Stomach smooth muscle (tissue), 2 donors: Measurements from ENCODE around the gene SLC10A3.

Experiments
- H3K27ac ChIP-seq: one replicate; pipeline ENCODE4 v1.7.0; 2013; ENCODE audit warnings: mild to moderate bottlenecking, low read length, inconsistent platforms
- H3K27me3 ChIP-seq, 2 donors: one replicate each; pipeline ENCODE4 v1.7.0; 2013; ENCODE audit warnings: low read length in 2 of 2; ENCODE audit not compliant: insufficient read depth in 2 of 2, control insufficient read depth in 1 of 2
- H3K36me3 ChIP-seq, 2 donors: one replicate each; pipeline ENCODE4 v1.7.0; 2013; ENCODE audit warnings: low read length in 2 of 2; ENCODE audit not compliant: control insufficient read depth in 2 of 2, insufficient read depth in 2 of 2
- H3K4me1 ChIP-seq: one replicate; pipeline ENCODE4 v1.7.0; 2013; ENCODE audit warnings: low read length; ENCODE audit not compliant: control insufficient read depth, insufficient read depth
- H3K4me3 ChIP-seq, 2 donors: one replicate each; pipeline ENCODE4 v1.7.0; 2013; ENCODE audit warnings: low read length in 2 of 2
- H3K9ac ChIP-seq, 2 donors: one replicate each; pipeline ENCODE4 v1.7.0; 2013; ENCODE audit warnings: low read length in 2 of 2, mild to moderate bottlenecking in 1 of 2
- H3K9me3 ChIP-seq, 2 donors: one replicate each; pipeline ENCODE4 v1.7.0; 2013; ENCODE audit warnings: low read length in 2 of 2; ENCODE audit not compliant: control insufficient read depth in 2 of 2
- donor health status: healthy.
- donor health status: Pancreatic carcinoma.

SLC10A3 gene

DNA sequence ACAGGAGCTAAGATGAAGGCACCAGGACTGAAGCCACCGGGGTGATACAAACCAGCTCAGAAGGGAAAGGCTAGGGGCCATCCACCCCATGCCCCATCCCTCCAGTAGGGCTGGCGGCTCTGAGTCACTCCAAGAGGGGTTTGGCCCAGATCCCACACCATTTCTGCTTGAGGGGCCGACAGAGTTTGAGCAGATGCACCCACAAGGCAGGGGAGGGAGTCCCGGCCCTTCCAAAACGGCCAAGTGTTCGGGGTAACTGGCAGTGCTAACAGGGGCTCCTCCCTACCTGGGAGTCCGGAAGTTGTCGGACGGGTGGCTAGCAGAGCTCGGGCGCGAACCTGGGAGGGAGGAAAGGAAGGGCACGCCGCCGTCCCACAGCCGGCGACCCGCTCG, 412 bp downstream of the SLC10A3 start:
- no peaks in the 10 kb centered on the region for H3K36me3 ChIP-seq

DNA sequence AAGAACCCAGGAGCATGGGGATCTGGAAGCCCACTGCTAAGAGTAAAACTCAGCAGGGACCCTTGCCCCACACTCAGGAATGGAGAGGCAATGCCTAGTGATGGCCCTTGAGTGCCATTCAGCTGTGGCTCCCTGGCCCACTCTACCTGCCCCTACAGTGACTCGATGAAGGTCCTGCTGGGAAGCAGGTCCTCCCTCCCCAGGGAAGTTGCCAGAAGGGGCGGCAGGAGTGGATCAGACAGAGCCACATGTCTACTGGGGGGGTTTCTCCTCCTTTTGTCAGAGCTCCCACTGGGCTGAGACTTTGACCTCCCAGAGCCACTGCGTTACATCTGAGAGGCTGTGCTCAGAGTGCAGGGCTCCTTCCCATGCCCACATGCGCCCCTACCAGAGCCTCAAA, 1.2 kb downstream of the SLC10A3 start:
- H3K9ac ChIP-seq = peak overlapping the region in 1 of 2 donors; percentile 67

More for the DNA sequence above, 412 bp downstream of the SLC10A3 start:
- Histone ChIP-seq H3K4me3 (peak overlapping the region; percentile 65 to 74), H3K27ac (peak overlapping the region; percentile 71), H3K4me1 (peaks cover 30% of the 10 kb centered on the region), H3K9me3 (no peaks in the 10 kb centered on the region), H3K27me3 (peaks cover 0 to 3% of the 10 kb centered on the region in 2 donors), H3K9ac (peak overlapping the region; percentile 67 to 73)

DNA sequence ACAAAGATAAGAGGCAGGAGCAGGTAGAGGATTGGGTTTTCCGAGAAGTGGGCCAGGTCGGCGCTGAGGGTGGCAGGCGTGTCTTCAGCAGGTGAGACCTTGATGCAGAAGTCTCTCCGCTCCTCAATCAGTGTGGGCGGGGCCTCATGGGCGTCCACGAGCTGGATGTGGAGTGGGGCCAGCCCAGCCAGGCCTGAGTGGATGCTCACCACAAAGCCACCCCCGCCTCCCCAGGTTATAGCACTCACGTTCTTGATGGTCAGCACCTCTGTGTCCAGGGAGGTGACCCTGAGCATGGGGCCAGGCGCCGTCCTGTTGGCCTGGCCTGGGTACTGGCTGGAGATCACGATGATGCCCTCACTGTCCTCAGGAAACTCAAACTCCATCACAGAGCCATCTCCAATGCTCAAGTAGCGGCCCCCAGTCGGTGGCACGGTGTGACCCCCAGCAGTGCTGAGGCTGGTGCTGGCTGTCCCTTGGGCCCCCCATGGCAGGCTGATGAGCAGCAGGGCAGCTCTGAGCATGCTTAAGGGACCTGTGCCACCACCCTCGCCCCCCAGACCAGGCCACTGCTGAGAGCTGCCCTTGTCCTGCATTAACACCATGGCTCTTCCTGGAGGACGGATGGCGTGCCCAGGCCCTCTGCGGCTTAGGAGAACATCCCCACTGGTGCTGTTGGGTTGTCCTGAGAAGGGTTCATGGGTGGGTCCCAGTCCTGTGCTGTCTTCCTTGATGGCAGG, 1.9 kb downstream of the SLC10A3 start:
- no peak overlapping the region for H3K9ac ChIP-seq
- no peaks in the 10 kb centered on the region for H3K9me3 ChIP-seq
- no peak overlapping the region for H3K4me3 ChIP-seq
- H3K36me3 ChIP-seq = peaks cover 2 to 3% of the 10 kb centered on the region in 2 donors
- no peak overlapping the region for H3K27ac ChIP-seq
- peaks cover 38% of the 10 kb centered on the region for H3K4me1 ChIP-seq
- H3K27me3 ChIP-seq = peaks cover 0 to 3% of the 10 kb centered on the region in 2 donors

More for the DNA sequence above, 1.2 kb downstream of the SLC10A3 start:
- Histone ChIP-seq H3K4me1 (peaks cover 36% of the 10 kb centered on the region), H3K36me3 (peaks cover 0 to 3% of the 10 kb centered on the region in 2 donors), H3K4me3 (peak overlapping the region in 1 of 2 donors; percentile 74), H3K27me3 (peaks cover 0 to 3% of the 10 kb centered on the region in 2 donors), H3K9me3 (no peaks in the 10 kb centered on the region), H3K27ac (peak overlapping the region; percentile 71)

DNA sequence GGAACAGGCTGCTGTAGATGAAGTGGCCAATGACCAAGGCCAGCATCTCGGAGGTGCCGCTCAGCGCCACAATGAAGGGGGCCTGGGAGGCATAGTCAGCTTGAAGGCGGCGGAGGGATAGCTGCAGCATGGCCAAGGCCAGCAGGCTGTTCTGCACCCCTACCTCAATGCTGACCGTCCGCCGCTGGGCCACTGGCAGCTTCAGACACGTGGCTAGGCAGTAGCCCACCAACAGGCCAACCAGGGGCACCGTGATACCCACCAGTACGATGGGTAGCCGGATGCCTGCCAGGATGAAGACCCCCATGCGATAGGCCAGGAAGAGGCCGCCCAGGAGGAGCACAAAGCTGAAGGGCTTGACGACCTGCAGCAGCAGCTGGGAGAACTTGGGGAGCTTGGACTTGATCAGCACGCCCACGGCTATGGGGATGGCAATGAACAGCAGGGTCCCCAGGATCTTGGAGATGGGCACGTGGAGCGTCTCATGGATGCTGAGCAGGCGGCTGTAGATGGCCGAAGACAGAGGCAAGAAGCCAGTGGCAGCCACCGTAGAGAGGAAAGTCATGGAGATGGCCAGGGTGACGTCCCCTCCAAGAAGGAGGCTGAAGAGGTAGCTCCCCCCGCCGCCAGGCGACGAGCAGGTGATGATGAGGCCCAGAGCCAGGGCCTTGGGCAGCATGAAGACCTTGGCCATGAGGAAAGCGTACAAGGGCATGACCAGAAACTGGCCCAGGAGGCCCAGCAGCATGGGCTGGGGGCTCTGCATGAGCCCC, 2.7 kb downstream of the SLC10A3 start:
- H3K27me3 ChIP-seq = peaks cover 0 to 3% of the 10 kb centered on the region in 2 donors
- no peak overlapping the region for H3K9ac ChIP-seq
- H3K9me3 ChIP-seq = no peaks in the 10 kb centered on the region
- H3K27ac ChIP-seq = no peak overlapping the region
- peaks cover 38% of the 10 kb centered on the region for H3K4me1 ChIP-seq
- H3K36me3 ChIP-seq = peaks cover 2 to 3% of the 10 kb centered on the region in 2 donors
- H3K4me3 ChIP-seq = no peak overlapping the region

DNA sequence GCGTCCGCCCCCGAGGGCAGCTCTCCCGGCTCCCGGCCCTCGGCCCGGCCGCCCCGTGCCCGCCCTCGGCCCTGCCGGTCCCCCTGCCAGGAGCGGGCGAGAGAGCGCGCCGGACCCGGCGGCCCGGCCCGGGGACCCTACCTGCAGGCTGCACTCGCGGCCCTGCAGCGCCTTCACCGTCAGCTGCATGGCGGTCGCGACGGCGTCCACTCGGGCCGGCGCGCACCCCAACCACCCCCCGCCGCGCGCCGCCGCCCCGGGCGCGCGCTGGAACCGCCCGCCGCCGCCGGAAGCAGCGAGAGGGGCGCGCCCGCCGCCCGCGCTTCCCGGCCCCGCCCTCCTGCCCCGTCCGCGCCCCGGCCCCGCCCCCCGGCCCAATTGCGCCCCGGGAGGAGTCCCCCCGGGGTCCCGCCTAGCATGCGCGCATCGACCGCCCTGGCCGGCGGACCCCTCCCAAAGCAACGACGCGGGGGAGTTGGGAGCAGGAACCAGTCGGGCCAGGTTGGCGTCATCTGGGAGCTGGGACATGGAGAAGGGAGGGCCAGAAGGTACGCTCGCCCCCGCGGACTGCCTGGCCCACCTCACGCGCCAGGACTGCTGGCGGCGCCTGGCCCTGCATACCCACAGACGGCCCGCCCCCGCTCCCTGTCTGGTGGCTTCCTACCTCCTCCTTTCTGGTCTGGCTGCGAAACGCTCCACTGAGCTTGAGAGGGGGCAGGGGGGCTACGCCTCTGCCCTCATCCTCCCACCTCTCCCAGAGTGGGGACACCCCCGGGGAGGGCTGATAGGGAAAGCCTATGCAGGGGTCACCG, 3.8 kb downstream of the SLC10A3 start, which contains the start of gene UBL4A:
TSS of gene UBL4A (minus strand) at position 220 of the 812 bp plus-strand sequence. CDS start at position 189, 31 bp downstream.
- H3K4me3 ChIP-seq = peak within 1 kb of the TSS; percentile 46 to 74
- H3K27ac ChIP-seq = peak within 1 kb of the TSS; percentile 60
- H3K27me3 ChIP-seq = peaks cover 0 to 3% of the 10 kb centered on the region in 2 donors
- peak within 1 kb of the TSS; percentile 22 to 55 for H3K9ac ChIP-seq
- no peaks in the 10 kb centered on the region for H3K9me3 ChIP-seq
- H3K36me3 ChIP-seq = peaks cover 2 to 3% of the 10 kb centered on the region in 2 donors
- peaks cover 38% of the 10 kb centered on the region for H3K4me1 ChIP-seq

DNA sequence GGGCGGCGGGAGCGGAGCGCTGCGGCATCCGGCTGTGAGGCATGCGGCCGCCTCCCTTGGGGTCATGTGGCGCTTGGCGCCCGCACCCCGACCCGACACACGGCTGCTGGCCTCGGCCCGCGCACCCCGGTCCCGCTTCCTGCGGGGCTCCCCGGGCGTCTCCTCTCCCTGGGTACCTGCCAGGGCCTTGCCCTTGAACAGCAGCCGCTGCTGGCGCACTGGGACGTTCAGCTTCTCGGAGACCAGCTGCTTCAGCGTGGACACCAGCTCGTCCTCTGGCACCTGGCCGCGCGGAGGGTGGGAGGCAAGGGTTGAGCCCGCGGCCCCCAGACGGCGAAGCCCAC, 4.4 kb downstream of the SLC10A3 start:
- peak overlapping the region; percentile 22 to 55 for H3K9ac ChIP-seq
- no peaks in the 10 kb centered on the region for H3K9me3 ChIP-seq
- H3K27ac ChIP-seq = peak overlapping the region; percentile 46
- peak overlapping the region; percentile 46 to 74 for H3K4me3 ChIP-seq
- H3K4me1 ChIP-seq = peaks cover 38% of the 10 kb centered on the region
- peaks cover 0 to 3% of the 10 kb centered on the region in 2 donors for H3K27me3 ChIP-seq
- H3K36me3 ChIP-seq = peaks cover 2 to 3% of the 10 kb centered on the region in 2 donors

DNA sequence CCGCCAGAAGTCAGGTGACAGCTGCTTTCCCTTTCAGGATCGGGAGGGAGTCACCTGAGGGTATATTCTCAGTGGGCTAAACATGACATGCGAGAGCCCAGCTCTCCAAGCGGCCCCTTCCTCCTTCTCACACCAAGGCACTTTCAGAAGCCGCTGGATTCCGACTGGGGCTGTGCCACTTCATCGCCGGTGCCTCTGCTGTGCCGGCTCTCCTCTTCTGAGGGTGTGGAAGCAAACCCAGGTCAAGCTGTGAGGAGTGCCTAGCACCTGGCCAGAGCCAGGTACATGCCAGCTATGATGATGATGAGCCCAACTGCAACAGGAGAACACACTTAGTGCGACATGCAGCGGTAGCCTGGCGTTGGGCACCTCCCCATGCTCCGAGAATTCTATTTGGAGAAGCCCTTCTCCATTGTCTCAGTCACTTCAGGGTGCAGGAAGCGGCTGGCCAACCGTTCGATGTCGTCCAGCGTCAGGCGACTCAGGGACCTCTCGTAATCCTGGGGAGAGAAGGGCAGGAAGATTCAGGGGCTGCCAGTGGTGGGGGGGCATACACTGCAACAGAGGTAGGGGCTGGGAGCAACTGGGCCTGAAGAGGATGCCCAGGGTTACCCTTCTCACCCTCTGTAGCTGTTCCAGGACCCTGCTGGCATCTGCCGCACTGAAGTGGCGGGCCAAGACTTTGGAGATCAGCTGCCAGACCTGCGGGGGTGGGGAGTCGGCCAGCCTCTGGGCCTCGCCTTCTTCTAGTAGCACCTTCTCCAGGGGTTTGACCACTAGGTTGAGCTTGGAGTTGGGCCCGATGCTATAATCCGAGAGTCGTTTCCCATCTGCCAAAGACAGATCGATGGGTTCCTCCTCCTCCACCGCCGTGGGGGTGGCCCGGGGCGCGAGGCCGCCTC, 5.0 kb downstream of the SLC10A3 start:
- H3K4me3 ChIP-seq = peak overlapping the region; percentile 46 to 74
- peak overlapping the region; percentile 46 for H3K27ac ChIP-seq
- peaks cover 38% of the 10 kb centered on the region for H3K4me1 ChIP-seq
- no peaks in the 10 kb centered on the region for H3K9me3 ChIP-seq
- peaks cover 2 to 3% of the 10 kb centered on the region in 2 donors for H3K36me3 ChIP-seq
- peaks cover 0 to 3% of the 10 kb centered on the region in 2 donors for H3K27me3 ChIP-seq
- no peak overlapping the region for H3K9ac ChIP-seq

DNA sequence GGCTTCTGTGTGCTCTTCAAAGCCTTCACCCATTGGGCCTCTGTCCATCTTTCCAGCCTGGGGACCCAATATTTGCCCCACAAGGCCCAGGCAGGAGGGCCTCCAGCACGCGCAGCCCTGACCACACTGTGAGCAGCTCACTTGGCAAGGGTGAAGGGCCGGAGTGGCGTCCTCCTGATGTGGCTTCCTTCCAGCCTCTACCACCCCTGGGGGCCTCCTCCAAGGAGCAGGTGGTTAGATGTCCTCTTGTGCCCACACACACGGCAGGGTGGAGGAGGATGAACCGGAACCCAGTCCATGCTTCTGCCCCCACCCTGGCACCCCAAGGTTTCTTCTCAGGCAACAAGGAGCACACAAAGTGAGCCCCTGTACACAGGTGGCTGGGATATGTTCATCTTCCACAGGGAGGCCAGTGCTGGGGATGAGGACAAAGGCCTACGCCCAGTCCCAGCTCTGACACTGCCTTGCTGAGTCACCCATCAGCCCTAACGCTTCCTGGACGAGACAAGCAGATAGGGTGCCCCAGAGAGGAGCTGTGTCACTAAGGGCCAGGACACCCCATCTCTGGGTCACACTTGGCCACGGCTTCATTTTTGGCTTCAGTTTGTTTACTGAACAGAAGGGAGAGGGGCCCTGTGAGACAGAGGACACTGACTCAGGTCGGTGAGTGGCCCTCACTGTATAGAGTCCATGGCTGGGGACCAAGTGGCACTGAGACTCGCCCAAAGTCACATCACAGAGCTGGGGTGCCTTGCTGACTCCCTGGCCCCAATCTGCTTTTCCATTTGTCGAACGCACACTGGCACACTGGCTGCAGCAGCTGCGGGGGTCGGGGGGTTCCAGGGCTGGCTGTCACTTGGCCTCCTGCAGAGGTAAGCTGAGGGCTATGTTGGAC, 5.9 kb downstream of the SLC10A3 start:
- Histone ChIP-seq H3K9me3 (no peaks in the 10 kb centered on the region), H3K4me3 (no peak overlapping the region), H3K27ac (no peak overlapping the region), H3K9ac (no peak overlapping the region), H3K36me3 (peaks cover 2 to 3% of the 10 kb centered on the region in 2 donors), H3K27me3 (peaks cover 0 to 3% of the 10 kb centered on the region in 2 donors), H3K4me1 (peaks cover 37% of the 10 kb centered on the region)

DNA sequence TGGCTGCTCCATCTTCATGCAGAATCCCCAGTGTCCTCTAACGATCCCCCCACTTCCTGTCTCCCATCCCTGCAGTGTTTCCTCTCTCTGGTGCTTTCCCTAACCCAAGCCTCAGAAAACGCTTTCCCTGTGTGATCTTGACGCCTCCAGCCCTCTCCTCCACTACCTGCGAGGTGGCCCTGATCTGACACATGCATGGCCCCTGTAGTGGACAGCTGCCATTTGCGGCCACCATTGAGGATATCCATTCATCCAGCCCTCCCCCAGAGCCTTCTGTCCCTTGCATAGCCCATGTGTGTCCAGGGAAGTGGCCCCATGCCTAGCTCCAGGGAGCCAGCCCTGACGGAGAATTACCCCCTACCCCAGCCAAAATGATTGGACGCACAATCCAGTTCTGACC, 7.1 kb downstream of the SLC10A3 start:
- Histone ChIP-seq H3K9me3 (no peaks in the 10 kb centered on the region), H3K4me3 (no peak overlapping the region), H3K9ac (no peak overlapping the region), H3K4me1 (peaks cover 35% of the 10 kb centered on the region), H3K27me3 (peaks cover 0 to 3% of the 10 kb centered on the region in 2 donors), H3K36me3 (peaks cover 2 to 3% of the 10 kb centered on the region in 2 donors), H3K27ac (no peak overlapping the region)
